H1 (cell line): ENCODE data around the gene SLC6A6.

Experiments used
- CTCF ChIP-seq, 3 experiments: IDR thresholded peaks; 1 replicate in 2 of 3; 2 replicates in 1 of 3; pipeline versions ENCODE4 v1.5.1 to v1.6.1; 2011; ENCODE audit warnings: low read length in 3 of 3, mild to moderate bottlenecking in 3 of 3, inconsistent platforms in 2 of 3, low read depth in 1 of 3, moderate library complexity in 1 of 3; ENCODE audit not compliant: insufficient read depth in 1 of 3; ENCODE audit errors: control extremely low read depth in 1 of 3
- RAD21 ChIP-seq, 2 experiments: IDR thresholded peaks in 1 of 2; conservative IDR thresholded peaks in 1 of 2; 2 replicates each; pipeline ENCODE4 v1.6.1; 2011; ENCODE audit warnings: low read depth in 2 of 2, low read length in 2 of 2, improper control_type of control experiment in 1 of 2, inconsistent platforms in 1 of 2, mild to moderate bottlenecking in 1 of 2, moderate library complexity in 1 of 2
- TCF12 ChIP-seq: IDR thresholded peaks from 2 replicates; pipeline ENCODE4 v1.6.1; 2011; ENCODE audit warnings: low read depth, mild to moderate bottlenecking, low read length

- TF ChIP-seq CTCF (IDR thresholded peaks at IDR 0.05; ENCODE audit: control extremely low read depth in 1 of 3, insufficient read depth in 1 of 3, low read depth in 1 of 3, low read length in 3 of 3) = no peak
- no peak for TF ChIP-seq TCF12
- no peak for TF ChIP-seq RAD21 (IDR thresholded peaks at IDR 0.05 in 1 of 2, conservative IDR thresholded peaks at IDR 0.05 in 1 of 2; ENCODE audit: low read depth in 2 of 2, low read length in 2 of 2)
Observed at GRCh38 chr3:14434126-14434497, 31.7 kb downstream of the SLC6A6 start.
